RWPE1 (cell line): ENCODE data around the gene FEZF1.

ENCODE experiments used
- CTCF ChIA-PET: fragments of 350-600 bp; sonication (Branson Sonifier 250); formaldehyde crosslinking; extraction: SDS; loops from one replicate; lab custom pipeline; 2021; lab: Yijun Ruan, JAX
- POLR2A ChIA-PET: fragments of 400-600 bp; formaldehyde crosslinking; extraction: SDS; loops from one replicate; lab custom pipeline; 2020; ENCODE audit warnings: antibody characterized with exemption; ENCODE audit not compliant: low non-redundant PET; lab: Yijun Ruan, JAX
- DNase-seq: peaks from one replicate; pipeline ENCODE4 v3.0.0; 2012; ENCODE audit warnings: low spot score
- H3K27ac ChIP-seq: fragments of 450-650 bp; 2 replicates; pipeline ENCODE4 v1.5.1; 2017
- TF ChIP-seq, protein P1 (sequence below): fragments of 450-650 bp; conservative IDR thresholded peaks from 2 replicates; pipeline ENCODE4 v1.5.1; 2017; ENCODE audit warnings: low read depth, mild to moderate bottlenecking

The FEZF1 gene

DNA sequence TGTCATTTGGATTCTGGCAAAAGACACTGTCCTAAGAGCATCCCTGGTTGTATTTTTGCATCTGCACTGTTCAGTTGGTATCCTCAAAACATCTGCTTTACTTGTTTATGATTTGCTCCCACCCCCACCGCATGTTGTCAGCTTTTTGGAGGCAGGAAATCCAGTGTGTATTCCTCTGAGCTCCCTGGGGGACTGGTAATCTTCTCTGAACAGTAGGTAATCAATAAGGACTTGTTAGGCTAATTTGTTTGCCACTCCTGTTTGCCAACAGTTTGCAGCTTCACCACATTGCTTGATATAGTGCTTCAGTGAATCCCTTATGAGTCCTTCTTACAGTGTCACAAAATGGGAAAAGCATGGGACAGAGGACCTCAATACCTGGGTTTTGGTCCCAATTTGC, 49.1 kb downstream of the FEZF1 start:
- ChIA-PET POLR2A (no interaction called here), CTCF (interaction anchor here (0.7 kb wide), 1 partner anchor 1143 kb away, joined by 4 read pairs; no protein-coding TSS in a partner anchor)
- TF ChIP-seq, protein P1, sequence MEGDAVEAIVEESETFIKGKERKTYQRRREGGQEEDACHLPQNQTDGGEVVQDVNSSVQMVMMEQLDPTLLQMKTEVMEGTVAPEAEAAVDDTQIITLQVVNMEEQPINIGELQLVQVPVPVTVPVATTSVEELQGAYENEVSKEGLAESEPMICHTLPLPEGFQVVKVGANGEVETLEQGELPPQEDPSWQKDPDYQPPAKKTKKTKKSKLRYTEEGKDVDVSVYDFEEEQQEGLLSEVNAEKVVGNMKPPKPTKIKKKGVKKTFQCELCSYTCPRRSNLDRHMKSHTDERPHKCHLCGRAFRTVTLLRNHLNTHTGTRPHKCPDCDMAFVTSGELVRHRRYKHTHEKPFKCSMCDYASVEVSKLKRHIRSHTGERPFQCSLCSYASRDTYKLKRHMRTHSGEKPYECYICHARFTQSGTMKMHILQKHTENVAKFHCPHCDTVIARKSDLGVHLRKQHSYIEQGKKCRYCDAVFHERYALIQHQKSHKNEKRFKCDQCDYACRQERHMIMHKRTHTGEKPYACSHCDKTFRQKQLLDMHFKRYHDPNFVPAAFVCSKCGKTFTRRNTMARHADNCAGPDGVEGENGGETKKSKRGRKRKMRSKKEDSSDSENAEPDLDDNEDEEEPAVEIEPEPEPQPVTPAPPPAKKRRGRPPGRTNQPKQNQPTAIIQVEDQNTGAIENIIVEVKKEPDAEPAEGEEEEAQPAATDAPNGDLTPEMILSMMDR, result no peak
- no peak for DNase-seq
- H3K27ac ChIP-seq, result no peak overlapping the region
